ENCODE results near the gene SLC7A7. TPM values are rescaled to one million over a fixed set of nuclear protein-coding genes. Genes with fewer than 3 reads are reported as not detected.
"Not testable (repeated sequence)": the region's sequence is repeated elsewhere in the genome, so short reads cannot be mapped to it uniquely, and the experiment has no call there.

Gene SLC7A7
- total RNA-seq, 4 donors from 2014 or later, result 52.0 to 72.3 (median 64.0) TPM

DNA sequence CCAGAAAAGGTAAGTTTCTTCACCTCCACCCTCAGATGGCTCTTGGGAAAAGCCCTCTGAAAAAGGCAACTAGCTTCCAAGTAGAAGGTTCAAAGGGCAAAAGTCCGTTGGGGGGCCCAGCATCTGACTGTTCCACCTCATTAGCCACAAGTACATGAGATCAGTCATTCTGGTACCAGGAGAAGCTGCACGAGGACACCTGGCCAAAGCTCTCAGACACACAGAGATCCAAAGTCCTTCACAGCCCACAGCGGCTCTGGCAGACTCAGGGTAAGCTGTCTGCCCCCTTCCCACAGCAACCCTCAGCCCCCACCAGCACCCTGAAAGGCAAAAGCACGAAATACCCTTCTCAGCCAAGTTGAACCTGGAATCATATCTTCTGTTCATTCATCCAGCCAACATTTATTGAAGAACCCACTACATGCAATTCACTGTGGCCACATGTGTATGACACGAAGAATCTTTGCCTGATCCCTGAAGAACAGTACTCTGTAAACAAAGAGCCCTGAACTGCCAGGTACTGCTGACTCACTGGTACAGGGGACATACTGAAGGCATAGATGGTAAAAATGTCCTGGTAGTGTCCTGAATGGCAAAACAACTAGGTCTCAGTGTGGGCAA is 19.0 kb downstream of the SLC7A7 start:
- ATAC-seq (ENCODE audit: low FRiP score) (no peak), DNase-seq (ENCODE audit: low spot score) (no peak)
- TF ChIP-seq, protein P1, sequence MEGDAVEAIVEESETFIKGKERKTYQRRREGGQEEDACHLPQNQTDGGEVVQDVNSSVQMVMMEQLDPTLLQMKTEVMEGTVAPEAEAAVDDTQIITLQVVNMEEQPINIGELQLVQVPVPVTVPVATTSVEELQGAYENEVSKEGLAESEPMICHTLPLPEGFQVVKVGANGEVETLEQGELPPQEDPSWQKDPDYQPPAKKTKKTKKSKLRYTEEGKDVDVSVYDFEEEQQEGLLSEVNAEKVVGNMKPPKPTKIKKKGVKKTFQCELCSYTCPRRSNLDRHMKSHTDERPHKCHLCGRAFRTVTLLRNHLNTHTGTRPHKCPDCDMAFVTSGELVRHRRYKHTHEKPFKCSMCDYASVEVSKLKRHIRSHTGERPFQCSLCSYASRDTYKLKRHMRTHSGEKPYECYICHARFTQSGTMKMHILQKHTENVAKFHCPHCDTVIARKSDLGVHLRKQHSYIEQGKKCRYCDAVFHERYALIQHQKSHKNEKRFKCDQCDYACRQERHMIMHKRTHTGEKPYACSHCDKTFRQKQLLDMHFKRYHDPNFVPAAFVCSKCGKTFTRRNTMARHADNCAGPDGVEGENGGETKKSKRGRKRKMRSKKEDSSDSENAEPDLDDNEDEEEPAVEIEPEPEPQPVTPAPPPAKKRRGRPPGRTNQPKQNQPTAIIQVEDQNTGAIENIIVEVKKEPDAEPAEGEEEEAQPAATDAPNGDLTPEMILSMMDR (IDR thresholded peaks at IDR 0.05), result no peak

DNA sequence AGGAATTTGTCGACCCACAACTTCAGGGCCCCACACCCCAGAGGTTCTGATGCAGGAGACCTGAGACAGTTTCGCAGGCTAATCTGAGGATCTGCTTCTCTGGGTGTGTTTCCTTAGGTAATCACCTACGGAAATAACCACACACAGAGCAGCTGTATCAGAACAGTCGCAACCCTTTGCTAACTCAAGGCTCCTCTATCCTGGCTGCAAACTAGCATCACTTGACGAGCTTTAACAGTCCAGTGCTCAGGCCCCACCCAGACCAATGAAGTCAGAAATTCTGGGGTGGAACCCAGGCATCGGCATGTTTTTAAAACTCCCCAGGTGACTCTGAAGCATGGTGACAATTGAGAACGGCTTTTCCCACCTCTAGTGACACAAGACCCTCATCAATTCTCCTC is 20.7 kb downstream of the SLC7A7 start:
- DNase-seq (ENCODE audit: low spot score) (no peak), ATAC-seq (ENCODE audit: low FRiP score) (no peak)
- TF ChIP-seq, protein P1 (IDR thresholded peaks at IDR 0.05), result no peak

DNA sequence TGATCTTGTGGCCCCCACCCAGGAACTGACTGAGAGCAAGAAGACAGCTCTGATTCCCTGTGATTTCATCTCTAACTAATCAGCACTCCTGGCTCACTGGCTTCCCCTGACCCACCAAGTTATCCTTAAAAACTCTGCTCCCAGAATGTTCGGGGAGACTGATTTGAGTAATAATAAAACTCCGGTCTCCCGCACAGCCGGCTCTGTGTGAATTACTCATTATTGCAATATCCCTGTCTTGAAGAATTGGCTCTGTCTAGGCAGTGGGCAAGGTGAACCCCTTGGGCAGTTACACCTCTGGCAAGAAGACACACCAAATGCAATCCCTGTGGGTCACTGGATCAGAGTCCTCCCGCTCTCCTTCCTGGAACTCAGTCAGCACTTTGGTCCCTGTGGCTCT is 21.3 kb downstream of the SLC7A7 start:
- no peak for DNase-seq (ENCODE audit: low spot score)
- ATAC-seq (ENCODE audit: low FRiP score), result no peak
- TF ChIP-seq, protein P1 (IDR thresholded peaks at IDR 0.05), result no peak

DNA sequence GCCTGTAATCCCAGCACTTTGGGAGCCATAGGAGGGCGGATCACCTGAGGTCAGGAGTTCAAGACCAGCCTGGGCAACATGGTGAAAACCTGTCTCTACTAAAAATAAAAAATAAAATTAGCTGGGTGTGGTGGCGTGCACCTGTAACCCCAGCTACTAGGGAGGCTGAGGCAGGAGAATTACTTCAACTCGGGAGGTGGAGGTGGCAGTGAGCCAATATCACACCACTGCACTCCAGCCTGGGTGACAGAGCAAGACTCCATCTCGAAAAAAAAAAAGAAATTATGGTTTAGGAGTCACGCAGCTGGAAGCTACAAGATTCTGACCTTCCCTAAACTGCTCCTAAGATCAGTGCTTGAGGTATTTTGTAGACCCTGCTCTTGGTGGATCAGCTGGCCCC is 21.7 kb downstream of the SLC7A7 start:
- DNase-seq (ENCODE audit: low spot score); ATAC-seq (ENCODE audit: low FRiP score): not testable (repeated sequence)

DNA sequence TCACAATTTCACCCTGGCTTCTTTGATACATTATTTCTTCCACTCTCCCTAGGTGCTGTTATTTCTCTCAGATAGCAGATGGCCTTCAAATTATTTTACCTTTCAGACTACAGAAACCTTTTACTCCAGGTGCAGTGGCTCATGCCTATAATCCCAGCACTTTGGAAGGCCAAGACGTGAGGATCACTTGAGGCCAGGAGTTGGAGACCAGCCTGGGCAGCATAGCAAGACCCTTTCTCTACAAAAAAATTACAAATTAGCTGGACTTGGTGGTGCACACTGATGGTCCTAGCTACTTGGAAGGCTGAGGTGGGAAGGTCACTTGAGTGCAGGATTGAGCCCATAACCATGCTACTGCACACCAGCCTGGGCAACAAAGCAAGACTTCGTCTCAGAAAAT is 23.1 kb downstream of the SLC7A7 start:
- DNase-seq (ENCODE audit: low spot score), result no peak
- no peak for ATAC-seq (ENCODE audit: low FRiP score)
- TF ChIP-seq, protein P1 (IDR thresholded peaks at IDR 0.05), result no peak

DNA sequence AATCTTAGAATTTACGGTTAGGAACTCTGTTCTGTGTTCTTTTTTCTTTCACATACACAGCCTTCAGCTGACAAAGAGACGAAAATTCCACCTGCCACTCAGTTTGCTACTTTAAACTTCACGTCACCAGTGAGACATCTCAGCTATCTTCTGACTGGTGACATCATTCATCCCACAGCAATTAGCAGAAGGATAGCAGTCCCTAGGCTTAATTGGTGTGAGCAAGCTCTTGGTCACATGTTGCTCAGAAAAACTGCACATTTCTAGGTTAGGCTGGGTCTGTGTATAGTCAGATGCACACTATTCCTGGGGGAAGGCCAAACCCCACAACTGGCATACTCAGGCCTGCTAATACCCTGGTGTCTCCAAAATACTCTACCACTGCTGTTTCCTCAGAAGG is 23.9 kb downstream of the SLC7A7 start:
- DNase-seq (ENCODE audit: low spot score) (no peak), ATAC-seq (ENCODE audit: low FRiP score) (no peak)
- TF ChIP-seq, protein P1 (IDR thresholded peaks at IDR 0.05), result no peak

DNA sequence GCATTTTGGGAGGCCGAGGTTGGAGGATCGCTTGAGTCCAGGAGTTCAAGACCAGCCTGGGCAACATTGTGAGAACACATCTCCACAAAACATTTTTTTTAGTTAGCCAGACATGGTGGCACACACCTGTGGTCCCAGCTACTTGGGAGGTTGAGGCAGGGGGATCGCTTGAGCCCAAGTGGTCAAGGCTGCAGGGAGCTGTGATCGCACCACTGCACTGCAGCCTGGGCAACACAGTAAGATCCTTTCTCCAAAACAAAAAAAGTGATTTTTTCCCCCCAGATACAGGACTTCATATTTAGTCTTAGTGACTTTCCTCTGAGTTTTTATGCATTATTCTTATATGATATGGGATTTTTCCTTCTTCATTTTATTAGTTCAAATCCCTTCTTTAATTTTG is 28.6 kb downstream of the SLC7A7 start:
- DNase-seq (ENCODE audit: low spot score), result no peak
- TF ChIP-seq, protein P1 (IDR thresholded peaks at IDR 0.05), result no peak
- no peak for ATAC-seq (ENCODE audit: low FRiP score)
